ENCODE results near the gene SELENOW.
"Not testable (repeated sequence)": the region's sequence is repeated elsewhere in the genome, so short reads cannot be mapped to it uniquely, and the experiment has no call there.

SELENOW gene

DNA sequence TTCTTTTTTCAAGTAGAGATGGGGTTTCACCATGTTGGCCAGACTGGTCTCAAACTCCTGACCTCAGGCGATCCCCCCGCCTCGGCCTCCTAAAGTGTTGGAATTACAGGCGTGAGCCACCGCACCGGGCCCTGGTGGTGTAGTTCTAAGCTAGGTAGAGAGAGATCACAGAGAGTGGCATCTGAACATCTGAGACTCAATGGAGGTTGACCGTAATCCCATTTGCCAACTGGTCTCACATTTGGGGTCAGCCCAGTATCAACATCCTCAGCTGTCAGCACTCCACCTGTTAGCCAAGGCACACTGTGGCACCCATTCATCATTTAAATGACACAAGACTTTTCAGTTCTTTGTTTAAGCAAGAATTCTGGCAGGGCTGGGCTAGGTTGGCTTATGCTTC is 8.1 kb downstream of the SELENOW start:
- no peak for DNase-seq

DNA sequence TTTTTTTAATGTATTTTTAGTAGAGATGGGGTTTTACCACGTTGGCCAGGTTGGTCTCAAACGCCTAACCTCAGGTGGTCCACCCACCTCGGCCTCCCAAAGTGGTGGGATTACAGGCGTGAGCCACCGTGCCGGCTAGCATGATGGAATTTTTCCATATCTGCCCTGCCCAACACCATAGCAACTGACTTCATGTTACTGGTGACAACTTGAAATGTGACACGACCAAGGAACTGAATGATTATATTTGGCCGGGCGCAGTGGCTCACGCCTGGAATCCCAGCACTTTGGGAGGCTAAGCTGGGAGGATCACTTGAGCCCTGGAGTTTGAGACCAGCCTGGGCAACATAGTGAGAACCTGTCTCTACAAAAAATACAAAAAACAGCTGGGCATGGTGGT is 8.8 kb downstream of the SELENOW start:
- DNase-seq: not testable (repeated sequence)

DNA sequence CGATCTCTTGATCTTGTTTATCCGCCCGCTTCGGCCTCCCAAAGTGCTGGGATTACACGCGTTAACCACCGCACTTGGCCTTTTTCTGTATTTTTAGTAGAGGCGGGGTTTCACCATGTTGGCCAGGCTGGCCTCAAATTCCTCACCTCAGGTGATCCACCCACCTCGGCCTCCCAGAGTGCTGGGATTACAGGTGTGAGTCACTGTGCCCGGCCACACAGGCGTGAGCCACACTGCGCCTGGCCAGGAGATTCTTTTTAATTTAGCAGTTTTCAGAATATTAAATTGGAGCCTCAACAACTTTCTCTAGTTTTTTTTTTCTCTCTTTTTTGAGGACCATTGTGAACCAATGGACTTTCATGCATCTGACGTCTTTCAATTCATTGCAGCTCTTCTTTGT is 11.3 kb downstream of the SELENOW start:
- DNase-seq: not testable (repeated sequence)

DNA sequence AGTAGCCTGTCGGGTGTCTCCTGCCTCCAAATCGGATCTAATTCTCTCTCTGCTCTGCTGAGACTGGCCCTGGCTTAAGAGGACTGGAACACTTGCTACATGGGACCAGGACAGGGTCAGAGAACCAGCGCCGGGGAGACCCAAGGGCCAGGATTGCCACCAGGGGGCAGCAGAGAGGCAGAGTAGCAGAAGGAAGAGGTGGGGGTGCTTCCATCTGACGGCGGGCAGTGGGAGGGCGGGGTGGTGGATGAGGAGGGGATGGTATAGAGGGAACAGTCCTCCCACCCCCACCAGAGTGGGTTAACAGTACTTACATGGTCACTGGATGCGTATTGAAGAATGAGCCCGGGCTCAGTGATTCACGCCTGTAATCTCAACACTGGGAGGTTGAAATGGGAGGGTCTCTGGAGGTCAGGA is 11.9 kb downstream of the SELENOW start:
- DNase-seq: peak; percentile 95

DNA sequence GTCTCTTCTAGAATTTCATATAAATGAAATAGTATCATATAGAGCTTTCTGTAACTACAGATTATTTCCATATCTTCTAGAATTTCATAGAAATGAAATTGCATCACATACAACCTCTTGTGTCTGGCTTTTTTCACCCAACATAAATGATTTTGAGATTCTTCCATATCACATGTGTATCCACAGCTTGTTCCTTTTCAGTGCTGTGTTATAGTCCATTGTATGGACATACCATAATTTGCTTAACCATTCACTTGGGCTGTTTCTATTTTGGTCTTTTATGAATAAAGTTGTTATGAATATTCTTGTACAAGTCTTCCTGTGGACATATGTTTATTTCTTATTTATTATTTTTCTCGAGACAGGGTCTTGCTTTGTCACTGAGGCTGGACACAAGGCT is 14.1 kb downstream of the SELENOW start:
- DNase-seq: no peak

DNA sequence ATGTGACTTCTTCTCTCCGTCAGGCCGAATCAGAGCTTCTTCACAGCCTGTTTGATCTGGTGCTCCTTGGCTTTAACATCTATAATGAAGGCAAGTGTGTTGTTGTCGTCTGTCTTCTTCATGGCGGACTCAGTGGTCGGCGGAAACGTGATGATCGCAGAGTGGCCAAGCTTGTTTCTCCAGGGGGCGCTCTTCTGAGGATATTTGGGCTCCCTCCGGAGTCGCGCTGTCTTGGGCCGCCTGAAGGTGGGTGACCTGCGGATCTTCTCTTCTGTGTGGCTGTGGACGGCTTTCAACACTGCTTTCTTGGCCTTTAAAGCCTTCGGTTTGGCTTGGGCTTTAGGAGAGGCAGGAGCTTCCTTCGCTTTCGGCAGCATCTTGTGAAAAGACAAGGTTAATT is 16.0 kb downstream of the SELENOW start:
- DNase-seq: no peak

DNA sequence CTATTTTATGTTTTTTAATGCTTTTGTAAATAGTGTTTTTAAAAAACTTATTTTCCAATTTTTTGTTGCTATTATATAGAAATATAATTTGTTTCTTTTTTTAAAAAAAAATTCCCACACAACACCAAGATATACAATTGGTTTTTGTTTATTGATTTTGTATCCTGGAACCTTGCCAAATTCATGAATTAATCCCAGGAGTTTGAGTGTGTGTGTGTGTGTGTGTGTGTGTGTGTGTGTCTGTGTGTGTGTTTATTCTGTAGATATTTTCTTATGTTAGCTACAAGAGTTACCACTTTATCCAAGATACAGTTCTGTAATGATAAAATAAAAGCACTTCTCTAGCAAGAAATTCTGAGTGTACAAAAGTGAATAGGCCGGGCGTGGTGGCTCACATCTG is 18.3 kb downstream of the SELENOW start:
- DNase-seq: no peak

DNA sequence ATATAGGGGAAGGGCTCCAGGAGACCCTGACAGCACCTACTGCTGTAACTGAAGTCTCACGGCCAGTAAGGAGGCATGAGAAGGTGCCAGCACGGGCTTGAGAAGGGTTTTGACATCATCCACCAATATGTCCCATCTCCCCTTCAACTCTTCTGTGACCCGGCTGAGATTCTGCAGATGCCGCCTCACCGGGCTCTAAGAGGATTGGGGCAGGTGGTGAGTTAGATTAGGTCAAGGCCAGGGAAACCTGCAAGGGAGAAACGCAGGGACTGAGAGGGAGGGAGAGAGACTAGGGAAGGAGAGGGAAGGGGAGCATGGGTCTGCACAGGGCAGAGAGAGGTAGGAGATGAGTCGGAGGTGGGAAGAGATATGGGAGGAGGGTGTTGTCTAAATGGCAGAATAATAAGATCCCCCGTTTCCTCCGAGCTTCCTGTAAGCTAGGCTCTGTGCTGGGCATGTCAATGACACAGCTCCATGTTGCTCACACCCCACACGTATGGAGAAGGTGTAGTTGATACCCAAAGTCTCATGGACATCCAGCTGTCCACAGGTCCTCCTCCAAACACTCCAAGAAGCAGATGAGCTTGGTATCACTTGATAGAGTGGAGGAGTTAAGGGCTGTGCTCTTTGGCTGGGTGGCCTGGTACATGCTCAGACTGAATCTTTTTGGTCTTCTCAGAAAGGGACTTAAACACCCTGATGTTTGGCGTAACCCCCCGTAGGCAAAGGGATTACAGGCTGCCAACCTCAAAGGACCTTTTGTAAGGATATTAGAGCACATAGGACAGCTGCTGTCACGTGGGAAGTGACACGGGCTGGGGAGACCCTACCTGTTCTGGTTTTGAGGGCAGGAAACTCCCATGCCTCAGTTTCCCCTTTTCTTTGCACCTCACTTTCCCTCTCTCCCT is 19.7 kb downstream of the SELENOW start:
- DNase-seq: no peak

DNA sequence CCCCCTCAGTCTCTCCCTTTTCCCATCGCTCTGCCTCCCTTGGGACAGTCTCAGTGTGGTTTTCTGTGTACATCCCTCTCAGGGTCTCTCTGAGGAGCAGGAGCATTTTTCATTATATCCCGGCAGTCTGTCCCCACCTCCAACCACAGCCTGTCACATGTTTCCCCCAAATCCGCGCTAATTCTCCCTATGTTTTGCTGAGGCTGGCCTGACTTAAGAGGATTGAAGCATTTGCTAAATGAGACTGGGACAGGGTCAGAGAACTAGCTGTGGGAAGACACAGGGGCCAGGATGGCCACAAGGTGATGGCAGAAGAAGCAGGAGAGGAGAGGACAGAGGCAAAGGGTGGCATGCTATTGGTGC is 20.4 kb downstream of the SELENOW start:
- DNase-seq: no peak

DNA sequence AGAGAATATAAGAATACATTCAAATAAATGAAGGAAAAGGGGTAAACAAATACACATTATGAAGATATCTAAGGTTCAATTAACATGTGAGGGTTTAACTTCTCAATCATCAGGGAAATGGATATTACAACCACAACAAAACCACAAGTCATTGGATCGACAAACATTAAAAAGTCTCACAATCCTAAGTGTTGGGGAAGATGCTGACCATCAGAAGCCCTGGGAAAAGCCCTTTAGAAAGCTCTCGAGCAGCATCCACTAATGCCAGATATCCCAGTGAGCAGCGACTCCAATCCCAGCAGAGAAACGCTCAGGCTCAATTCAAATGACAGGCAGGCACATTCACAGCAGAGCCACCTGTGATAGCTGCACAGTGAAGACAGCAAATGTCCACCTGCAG is 22.8 kb downstream of the SELENOW start:
- no peak for DNase-seq

DNA sequence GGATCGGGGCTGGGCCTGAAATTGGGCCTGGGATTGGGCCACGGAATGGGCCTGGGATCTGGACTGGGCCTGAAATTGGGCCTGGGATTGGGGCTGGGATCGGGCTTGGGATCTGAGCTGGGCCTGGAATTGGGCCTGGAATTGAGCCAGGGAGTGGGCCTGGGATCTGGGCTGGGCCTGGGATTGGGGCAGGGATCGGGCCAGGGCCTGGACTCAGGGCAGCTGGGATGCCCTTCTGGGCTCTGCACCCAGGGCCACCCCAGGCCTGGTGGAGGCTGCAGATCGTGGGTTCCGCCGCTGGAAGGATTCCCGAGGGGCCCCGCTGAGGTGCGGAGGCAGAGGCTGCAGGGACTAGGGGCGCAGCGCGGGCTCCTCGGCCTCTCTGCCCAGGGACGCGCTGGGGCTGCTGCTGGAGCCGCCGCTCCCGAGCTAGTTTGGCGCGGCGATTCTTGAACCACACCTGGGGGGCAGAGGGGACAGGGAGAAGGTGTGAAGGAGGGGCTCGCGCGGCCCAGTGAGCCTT is 24.1 kb downstream of the SELENOW start:
- no peak for DNase-seq

DNA sequence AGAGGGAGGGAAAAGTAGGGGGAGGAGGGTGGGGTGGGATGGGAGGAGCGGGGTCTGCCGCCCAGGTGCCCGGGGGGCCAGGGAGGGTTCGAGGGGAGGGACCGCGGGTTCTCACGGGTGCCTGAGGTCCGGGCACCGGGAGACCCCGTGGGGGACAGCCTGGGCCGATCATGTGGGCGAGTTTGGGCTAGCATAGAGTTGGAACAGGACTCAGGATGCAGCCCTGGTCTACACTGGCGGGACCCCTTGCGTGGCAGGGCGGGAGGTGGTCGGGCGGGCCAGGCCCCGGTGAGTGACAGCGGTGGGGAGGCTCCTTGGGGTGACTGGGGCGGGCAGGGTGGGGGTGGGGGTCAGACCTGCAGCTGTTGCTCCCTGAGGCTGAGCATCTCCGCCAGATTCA is 24.6 kb downstream of the SELENOW start:
- not testable (repeated sequence) for DNase-seq

DNA sequence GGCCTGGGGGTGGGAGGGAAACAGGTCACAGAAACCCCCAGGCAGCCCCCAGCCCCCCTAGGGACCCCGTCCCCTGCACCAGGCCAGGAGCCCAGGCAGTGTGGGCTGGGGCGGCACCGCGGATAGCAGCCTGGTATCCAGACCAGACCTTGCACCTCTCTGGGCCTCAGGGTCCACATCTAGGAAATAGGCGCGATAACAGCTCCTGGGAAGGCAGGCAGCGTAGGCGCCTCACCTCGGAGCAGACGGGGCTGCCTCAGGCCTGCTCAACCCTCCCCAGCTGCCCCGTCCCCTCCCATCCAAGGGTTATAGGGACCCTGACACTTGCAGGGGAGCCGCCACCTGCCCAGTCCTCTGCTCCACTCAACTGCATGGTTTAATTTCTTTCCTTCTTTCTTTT is 25.2 kb downstream of the SELENOW start:
- DNase-seq: not testable (repeated sequence)

DNA sequence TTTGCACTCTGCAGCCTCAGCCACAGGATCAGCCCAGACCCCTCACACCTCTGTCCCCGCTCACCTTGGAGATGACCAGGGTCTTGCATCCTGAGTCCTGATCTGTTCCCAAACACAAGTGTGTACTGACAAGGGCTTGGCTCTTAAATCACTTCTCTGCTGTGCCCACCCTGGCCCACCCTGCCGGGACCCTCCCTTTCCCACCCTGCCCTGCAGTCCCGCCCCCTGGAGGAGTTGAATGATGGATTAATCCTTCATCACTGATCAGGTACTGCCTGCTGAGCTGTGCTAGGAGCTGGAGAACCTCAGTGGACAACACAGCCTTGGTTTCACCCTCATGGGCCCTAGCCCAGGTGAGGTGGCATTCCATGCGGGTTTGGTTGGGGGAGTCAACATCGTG is 25.9 kb downstream of the SELENOW start, which contains the start of gene TPRX1:
TSS of gene TPRX1 (minus strand) at position 101 of the 400 bp plus-strand sequence. CDS start at position 89, 12 bp downstream.
- not testable (repeated sequence) for DNase-seq

DNA sequence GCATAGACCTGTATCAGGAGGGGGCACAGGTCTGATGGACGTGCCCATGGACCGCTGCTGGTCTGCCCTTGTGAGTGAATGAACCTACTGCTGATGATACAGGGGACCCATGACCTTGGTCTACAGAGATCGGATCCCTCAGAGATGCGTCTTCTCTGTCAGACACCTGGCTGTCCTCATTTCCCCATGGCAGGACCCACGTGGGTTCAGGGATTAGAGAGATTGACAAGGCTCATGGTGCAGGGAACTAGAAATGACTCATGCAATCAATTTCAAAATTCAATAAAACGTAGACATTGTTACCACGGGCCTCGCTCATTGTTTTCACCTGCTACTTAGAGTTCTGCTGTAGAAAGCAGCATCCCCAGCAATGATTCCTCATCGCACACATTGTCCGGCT is 26.8 kb downstream of the SELENOW start:
- DNase-seq: no peak

DNA sequence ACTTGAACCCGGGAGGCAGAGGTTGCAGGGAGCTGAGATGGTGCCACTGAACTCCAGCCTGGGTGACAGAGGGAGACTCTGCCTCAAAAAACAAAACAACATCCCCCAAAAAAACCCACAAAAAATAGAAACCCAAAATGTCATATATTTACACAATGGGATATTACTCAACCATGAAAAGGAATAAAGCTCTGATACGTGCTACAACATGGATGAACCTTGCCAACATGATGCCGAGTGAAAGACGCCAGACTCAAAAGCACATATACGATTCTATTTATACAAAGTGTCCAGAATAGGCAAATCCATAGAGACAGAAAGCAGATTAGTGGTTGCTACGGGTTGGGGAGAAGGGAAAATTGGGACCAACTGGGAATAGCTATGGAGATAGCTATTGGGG is 27.9 kb downstream of the SELENOW start:
- DNase-seq: no peak

DNA sequence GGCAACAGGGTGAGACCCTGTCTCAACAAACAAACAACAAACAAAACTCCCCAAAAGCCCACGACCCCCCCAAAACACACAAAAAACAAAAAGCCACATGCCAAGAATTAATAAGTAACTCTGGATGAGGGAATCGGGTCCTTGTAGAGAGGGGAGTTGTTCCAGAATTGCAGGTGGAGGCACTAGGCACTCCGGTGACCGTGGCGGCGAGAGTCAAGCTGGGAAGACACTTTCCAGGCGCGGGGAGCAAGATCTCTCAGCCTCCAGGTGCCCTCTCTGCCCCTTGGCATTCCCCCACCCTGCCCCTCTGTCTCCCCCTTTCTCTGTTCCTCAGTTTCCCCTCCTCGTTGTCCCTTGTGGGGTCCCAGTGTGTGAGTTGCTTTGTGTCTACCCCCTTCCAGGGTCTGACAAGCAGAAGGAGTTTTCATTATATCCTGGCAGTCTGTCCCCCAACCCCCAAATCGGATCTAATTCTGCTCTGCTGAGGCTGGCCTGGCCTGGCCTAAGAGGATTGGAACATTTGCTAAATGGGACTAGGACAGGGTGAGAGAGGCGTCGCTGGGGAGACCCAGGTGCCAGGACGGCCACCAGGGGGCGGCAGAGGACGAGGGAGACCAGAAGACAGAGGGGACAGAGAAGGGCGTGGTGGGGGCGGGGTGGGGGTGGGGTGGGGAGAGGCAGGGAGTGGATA is 34.9 kb downstream of the SELENOW start:
- DNase-seq: peak; percentile 89

DNA sequence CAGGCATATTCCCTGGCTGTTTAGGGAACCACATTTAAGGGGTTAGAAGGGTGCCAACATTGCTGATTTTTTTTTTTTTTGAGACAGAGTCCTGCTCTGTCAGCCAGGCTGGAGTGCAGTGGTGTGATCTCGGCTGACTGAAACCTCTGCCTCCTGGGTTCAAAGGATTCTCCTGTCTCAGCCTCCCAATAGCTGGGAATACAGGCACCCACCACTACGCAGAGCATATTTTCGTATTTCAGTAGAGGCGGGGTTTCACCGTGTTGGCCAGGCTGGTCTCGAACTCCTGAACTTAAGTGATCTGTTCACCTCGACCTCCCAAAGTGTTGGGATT is 35.5 kb downstream of the SELENOW start:
- no peak for DNase-seq

DNA sequence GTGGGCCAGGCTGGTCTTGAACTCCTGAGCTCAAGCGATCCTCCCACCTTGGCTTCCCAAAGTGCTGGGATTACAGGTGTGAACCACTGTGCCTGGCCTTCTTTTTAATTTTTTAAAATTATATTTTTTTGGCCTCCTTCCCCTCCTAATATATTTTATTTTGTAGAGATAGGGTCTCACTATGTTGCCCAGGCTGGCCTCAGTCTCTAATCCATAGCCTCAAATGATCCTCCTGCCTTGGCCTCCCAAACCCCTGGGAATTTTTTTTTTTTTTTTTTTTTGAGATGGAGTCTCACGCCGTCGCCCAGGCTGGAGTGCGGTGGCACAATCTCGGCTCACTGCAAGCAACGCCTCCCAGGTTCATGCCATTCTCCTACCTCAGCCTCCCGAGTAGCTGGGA is 37.8 kb downstream of the SELENOW start:
- not testable (repeated sequence) for DNase-seq

DNA sequence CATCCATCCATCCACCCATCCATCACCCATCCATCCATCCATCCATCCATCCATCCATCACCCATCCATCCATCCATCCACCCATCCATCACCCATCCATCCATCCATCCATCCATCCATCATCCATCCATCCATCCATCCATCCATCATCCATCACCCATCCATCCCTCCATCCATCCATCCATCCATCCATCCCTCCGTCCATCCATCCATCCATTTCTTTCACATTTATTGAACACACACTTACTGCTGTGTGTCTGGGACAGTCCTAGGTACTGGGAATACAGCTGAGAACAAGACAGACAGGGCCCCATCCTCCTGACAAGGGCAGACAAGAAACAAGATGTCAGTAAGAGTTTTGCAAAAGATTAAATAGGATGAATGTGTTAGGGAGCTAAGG is 39.7 kb downstream of the SELENOW start:
- not testable (repeated sequence) for DNase-seq

DNA sequence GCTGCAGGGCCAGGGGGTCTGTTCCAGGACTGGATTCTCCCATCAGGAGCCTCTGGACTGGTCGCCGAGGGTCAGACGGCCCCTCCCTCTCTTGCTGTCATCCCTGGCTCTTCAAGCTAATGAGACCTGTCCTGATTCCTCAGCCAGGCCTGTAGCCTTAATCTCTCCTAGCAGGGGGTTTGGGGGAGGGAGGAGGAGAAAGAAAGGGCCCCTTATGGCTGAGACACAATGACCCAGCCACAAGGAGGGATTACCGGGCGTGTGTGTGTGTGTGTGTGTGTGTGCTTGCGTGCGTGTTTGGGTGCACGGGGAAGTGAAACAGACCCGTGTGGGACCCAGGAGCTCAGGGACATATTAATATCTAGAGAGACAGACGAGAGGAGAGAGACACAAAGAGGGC is 41.4 kb downstream of the SELENOW start:
- no peak for DNase-seq

DNA sequence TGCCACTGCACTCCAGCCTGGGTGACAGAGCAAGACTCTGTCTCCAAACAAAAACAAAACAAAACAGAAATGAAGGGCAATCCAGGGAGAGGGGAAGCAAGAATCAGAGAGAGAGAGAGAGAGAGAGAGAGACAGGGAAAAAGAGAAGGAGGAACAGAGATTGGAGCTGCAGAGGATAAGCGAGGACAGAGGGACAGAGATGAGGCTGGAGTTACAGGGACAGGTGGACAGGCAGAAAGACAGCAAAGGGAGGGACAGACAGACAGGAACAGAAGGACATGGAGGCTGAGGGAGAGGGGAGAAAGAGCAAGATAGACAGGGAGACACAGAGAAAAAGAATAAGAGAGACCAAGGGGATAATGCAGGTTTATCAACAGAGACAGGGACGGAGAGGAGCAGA is 41.9 kb downstream of the SELENOW start:
- no peak for DNase-seq

DNA sequence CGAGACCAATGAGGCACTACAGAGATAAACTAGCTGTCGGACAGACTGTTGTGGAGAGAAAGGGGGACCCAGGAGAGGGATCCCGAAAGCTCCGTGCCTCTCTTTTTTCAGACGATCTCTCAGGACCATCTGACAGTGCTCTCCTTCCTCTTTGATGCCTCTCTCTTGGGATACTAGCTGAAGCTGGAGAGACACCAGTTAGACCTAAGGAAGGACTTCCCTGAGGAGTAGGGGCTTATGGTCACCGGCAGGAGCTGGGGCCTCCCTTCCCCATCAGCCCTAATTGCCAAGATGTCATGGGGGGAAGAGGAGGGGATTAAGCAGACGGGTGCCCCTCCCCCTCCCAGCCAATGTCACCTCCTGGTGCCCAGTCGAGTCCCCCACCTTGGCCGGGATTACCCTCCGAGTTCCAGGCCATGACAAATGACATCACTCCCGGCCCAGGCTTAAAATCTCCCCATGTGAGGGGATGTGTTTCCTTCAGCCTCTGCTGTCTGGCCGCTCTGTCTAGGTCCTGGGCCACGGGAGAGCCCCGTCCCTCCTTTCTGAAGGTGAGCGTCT is 43.0 kb downstream of the SELENOW start, which contains the start of gene CRX:
TSS of gene CRX (plus strand) at position 478 of the 561 bp plus-strand sequence. CDS start 12,507 bp downstream, outside the sequence.
- no peak for DNase-seq

DNA sequence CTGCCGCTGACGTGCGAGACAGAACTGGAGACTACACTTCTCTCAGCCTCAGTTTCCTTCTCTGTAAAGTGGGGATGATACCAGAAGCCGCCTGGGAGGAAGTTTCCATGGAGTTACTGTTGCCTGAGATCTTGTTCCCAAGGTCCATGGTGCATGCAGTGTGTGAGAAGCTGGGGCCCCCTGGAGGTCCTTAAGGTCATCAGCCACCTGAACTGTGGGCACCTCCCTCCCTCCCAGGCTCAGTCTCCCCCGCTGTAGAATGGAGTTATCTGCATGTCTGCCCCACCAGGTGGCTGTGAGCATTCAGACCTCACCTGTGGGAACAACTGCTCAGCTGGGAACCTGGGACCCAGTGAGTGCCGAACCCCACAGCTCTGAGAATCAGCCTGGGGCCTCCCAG is 45.9 kb downstream of the SELENOW start:
- DNase-seq: no peak

Measured in activated CD4-positive, alpha-beta T cell treated with anti-CD3 and anti-CD28 coated beads for 48 hours (primary cell).